Activated CD4-positive, CD25-positive, alpha-beta regulatory T cell treated with anti-CD3 and anti-CD28 coated beads, Interleukin-2, amount 50 U/mL, for 16 hours (primary cell): ENCODE data around the gene ATP5F1B.
A peak's percentile ranks its signal among the peaks of the same experiment; 100 is the strongest.
"Not testable (repeated sequence)": the region's sequence is repeated elsewhere in the genome, so short reads cannot be mapped to it uniquely, and the experiment has no call there.

Source experiments
- DNase-seq: peaks from one replicate; pipeline ENCODE4 v3.0.0-alpha.2; 2020; ENCODE audit warnings: low read depth, low spot score

Gene ATP5F1B

GRCh38 chr12:56648023-56648422 lies 2.2 kb upstream of the ATP5F1B start:
- DNase-seq = not testable (repeated sequence)

DNA sequence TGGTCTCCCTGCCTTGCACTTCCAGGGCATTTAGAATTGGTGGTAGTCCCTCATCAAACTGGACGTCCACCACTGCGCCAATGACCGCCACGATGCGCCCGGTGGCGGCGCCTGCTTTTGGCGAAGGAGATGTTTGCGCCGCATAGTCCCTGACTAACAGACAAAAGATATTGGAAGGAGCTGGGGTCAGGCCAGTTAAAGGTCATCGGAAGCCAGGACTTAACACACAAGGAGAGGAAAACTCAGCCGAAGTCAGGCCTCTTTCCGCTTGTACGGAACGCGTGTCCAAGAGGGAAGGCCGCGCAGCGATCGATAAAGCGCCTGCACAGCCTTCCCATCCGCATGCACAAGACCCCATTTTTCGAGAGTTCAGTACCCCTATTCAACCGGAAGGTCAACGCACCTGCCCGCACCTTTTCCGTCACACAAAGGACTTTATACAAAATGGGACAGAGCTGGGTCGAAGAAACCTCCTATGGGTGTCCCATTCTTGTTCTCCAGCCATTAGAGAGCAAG lies 525 bp downstream of the ATP5F1B start:
- DNase-seq = no peak

DNA sequence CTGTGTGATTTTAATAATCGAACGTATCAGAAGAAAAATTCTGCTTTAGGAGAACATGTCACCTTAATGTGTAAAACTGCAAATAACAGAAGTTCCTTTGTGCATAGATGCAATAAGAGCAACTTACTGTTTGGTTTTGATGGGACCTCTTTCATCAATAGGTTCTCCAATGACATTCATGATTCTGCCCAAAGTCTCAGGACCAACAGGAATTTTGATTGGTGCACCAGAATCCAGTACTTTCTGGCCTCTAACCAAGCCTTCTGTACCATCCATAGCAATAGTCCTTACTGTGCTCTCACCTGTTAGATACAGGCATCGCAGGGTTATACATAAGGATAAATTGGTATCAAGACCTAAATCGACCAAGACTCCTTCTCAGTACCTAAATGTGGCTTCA lies 1.1 kb downstream of the ATP5F1B start:
- no peak for DNase-seq

- no peak for DNase-seq
Measured at GRCh38 chr12:56641219-56641618, 4.6 kb downstream of the ATP5F1B start.

GRCh38 chr12:56637621-56638020 lies 8.2 kb downstream of the ATP5F1B start:
- DNase-seq = no peak

- peak; percentile 84 for DNase-seq
Measured at GRCh38 chr12:56636675-56637540, 8.9 kb downstream of the ATP5F1B start.

DNA sequence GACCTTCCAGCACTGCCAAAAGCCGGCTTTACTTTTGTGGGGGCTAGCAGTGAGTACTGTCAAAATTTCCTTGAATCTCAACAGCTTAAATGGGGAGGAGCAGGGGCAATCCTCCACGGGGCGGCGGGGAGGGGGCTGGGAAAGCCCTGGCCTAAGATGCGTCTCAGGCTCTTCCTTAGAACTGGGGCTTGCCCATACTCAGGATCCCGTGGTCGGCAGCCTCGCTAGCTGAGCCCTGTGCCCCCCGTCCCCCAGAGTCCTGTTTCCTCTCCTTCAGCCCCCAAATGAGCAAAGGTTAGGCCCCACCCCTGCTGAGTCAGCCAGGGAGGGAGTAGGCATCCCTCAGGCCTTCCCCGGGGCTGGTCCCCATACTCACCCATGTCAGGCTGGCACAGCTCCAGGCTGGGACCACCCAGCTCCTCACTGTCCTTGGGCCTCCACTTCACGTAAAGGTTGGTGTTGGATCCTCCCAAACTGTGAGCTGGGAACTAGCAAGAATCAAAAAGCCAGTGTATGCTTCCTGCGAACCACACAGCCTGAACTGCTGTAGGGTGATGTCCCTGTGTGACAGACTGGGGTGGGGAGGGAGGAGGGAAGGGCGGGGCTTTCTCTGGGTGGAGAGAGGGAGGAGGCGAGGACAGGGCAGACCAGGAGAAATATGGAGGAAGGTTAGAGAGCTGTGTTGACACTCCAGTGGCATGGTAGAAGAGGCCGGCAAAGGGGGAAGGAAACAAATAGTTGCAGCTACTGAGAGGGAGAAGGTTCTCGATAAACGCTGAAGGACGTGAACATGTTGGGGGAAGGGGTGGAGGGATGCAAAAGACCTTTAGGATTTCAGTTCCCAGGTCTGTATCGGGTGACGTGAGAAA lies 9.7 kb downstream of the ATP5F1B start:
- peak; percentile 58 for DNase-seq

DNA sequence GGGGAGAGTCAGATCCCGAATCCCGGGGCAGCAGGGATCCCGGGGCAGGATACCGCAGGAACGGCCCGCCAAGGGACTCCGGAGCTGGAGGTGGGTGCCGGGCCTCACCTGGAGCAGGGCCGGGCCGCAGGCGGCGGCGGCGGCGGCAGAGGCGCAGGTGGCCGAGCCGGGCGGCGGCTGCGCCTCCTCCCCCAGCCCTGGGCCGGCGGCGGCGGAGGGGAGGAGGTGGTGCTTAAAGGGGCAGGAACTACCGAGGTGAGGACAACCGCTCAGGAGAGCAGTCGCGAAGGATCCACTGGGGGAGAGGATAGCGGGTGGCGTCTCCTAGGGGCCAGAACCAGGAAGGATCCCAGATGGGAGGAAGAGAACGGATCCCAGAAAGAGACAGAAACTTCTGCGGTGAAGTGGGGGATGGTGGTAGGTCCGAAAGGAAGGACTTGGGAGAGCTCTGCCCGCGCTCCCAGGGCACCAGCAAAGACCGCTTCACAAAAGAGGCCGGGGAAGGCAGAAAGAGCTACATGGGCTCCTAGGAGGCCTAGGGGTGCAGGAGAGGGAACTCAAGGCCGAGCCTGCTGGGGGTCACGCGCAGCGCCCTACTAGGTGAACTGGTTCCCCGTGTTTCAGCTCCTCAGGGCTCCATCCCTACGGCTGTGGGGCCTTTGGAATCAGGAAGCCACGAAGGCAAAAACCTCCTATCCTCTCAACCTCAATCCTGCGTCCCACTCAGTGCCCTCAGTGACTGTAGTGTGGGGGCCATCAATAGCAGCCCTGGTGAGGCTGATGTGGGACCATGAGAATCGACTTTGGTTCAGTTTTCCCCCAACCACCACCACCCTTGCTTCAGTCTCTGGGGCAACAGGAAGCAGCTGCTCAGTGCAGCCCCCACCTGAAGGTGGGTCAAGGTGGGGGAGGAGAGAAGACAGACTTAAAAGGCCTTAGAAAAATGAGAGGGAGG lies 10.7 kb downstream of the ATP5F1B start:
- DNase-seq = peak; percentile 43

- no peak for DNase-seq
Measured at GRCh38 chr12:56634242-56634836, 11.4 kb downstream of the ATP5F1B start.

- no peak for DNase-seq
Measured at GRCh38 chr12:56633468-56634241, 12.1 kb downstream of the ATP5F1B start.

DNA sequence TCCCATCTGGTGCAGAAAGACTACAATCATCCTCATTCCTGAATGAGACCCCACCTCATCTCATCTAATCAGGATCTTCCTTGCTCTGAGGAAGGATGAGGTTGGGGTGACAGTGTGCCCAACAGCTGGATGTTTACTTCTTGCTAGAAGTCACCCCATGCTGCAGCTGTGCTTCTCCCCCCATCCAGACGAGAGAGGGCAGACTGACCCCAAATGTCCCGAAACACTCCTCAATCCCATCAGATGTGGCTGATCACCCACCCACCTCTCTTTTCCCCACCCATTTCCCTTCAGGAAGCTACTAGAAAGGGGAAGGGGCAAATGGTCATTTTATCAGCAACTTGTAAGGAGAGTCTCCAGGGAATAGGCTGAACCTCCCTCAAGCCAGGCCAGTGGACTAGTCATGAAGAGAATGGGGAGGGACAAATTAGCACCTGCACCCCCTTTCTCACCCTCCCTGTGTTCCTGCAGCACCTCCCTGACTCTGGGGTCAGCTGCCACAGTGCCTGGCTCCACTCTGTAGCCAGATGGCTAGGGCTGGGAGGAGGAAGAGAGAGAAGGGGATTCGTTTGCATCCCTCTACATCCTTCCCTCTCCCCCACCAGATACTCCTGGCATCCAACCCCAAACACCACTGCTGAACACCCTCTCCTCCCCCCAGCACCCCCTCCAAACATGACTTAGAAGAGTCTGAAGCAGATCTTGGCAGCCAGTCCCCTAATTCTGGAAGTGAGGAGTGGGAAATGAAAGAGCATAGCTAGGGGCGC lies 12.9 kb downstream of the ATP5F1B start:
- no peak for DNase-seq

GRCh38 chr12:56631790-56632700 lies 13.7 kb downstream of the ATP5F1B start:
- DNase-seq = no peak

- peak; percentile 67 for DNase-seq
Measured at GRCh38 chr12:56630180-56630632, 15.6 kb downstream of the ATP5F1B start, which contains the start of gene BAZ2A. BAZ2A (minus strand) TSS chr12:56630326; CDS start chr12:56617530, 12,796 bp downstream.

DNA sequence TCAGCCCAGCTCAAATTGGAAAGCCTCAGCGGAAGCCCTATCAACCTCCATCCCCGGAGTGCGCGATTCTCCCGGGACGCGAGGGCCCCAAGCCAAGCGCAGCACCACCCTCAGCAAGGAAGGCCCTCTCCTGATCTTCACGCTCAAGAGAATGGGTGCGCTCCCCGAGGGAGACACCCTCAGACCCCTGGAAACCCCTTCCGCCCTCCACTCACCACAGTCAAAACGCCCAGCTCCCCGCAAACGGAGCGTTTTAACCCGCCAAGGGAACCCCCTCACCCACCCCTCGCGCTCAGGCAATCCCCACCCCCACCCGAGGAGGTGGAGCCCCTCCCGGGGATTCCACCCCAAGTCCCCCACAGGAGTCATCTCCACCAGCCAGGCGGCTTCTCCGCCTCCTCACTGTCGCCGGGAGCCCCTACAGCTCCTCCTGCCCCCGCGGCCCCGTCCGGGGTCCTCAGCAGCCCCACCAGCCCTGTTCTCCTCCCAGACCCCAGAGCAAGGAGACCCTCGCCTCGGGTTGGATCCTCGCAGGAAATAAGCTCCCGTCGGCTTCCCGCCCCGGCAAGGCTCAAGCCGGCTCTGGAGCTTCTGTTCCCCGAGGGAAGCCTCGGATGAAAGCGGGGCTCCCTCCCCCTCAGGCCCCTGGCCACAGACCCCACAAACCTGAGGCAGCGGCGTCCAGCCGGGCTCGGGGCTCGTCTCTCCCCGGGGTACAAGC lies 16.2 kb downstream of the ATP5F1B start:
- no peak for DNase-seq

DNA sequence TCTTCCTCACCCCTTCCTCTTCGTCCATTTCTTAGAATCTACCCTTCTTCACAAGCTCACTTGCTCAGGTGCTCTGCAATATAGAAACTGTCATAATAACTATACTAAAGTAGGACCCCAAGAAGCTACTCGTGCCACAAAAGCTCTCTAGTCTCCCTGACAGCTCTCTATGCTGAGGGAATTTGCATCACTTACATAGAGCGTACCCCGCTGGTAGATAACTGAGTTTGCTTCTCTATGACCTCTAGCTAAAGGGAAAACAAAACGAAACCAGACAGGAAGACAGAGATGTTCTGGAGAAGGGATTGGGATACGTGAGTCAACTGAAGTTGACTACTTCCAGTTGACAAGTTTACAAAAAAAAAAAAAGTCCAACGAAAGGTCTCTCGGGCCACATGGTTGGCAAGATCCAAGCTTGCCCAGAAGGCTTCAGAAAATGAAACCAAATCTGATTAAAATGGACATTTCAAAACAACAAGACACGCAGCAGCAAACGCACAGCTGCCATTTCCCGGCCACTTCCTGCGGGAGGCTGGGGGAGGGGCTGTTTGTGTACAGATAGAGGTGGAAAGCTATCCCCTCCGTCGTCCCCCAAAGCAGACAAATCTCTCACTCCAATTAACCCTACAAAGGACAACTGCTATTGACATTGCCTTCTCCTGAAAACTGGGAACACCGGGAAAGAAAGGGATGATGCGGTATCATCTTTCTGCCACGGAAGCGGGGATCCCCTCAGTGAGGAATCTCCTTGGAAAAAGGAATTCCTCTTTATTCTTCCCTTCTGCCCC lies 16.9 kb downstream of the ATP5F1B start:
- DNase-seq = no peak

- no peak for DNase-seq
Measured at GRCh38 chr12:56626701-56627100, 19.1 kb downstream of the ATP5F1B start.
